Type B pancreatic cell (in vitro differentiated cells): ENCODE data around the gene LGR5. TPM values are rescaled to one million over a fixed set of nuclear protein-coding genes. Genes with fewer than 3 reads are reported as not detected.
"Not testable (repeated sequence)": the region's sequence is repeated elsewhere in the genome, so short reads cannot be mapped to it uniquely, and the experiment has no call there.

Experiments used
- DNase-seq: peaks from one replicate; pipeline ENCODE4 v3.0.0; 2021; ENCODE audit warnings: mixed read lengths; ENCODE audit not compliant: unreplicated experiment; ENCODE audit errors: extremely low spot score
- H3K27ac Mint-ChIP-seq: 2 replicates; pipeline ENCODE4 v1.8.0; 2021; ENCODE audit warnings: mild to moderate bottlenecking, mixed read lengths
- H3K27me3 Mint-ChIP-seq: 2 replicates; pipeline ENCODE4 v1.8.0; 2021; ENCODE audit warnings: mixed read lengths
- H3K36me3 Mint-ChIP-seq: 2 replicates; pipeline ENCODE4 v1.8.0; 2021; ENCODE audit warnings: mixed read lengths
- H3K4me1 Mint-ChIP-seq: one replicate; pipeline ENCODE4 v1.8.0; 2021; ENCODE audit warnings: mixed read lengths; ENCODE audit not compliant: unreplicated experiment
- H3K4me3 Mint-ChIP-seq: 2 replicates; pipeline ENCODE4 v1.8.0; 2021; ENCODE audit warnings: mild to moderate bottlenecking, mixed read lengths
- H3K9me3 Mint-ChIP-seq: 2 replicates; pipeline ENCODE4 v1.8.0; 2021; ENCODE audit warnings: mixed read lengths
- total RNA-seq: library from RNA; stranded (reverse); gene quantifications from 2 replicates; pipeline ENCODE4 v1.2.1, GENCODE V29; 2021; ENCODE audit warnings: low replicate concordance
- TF ChIP-seq, protein P1 (sequence below): fragments of 200-600 bp; sonication (generic); conservative IDR thresholded peaks from 2 replicates; pipeline ENCODE4 v1.5.0; 2021; ENCODE audit warnings: antibody characterized with exemption, mild to moderate bottlenecking

The LGR5 gene
- total RNA-seq, 1 donor from 2014 or later, result 7.9 TPM

DNA sequence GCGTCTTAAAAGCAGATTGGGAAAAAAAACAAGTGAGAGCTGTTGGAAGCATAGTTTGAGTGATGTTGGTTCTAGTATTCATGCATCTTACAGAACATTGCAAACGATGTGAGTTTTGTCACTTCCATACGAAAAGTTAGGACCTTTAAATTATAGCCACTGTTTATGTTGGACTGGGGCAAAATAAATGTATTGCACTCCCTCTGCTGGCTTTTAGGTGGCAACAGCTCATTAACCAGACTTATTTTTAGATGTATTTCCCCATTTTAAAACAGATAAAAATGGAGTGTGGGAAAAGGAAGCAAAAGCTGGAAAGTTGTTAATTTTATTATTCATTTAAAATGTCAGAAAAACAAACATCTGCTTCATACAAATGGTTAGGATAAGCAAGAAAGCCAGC is 111.9 kb downstream of the LGR5 start:
- Mint-ChIP-seq H3K36me3 (no peaks in the 10 kb centered on the region), H3K4me1 (peaks cover 6% of the 10 kb centered on the region), H3K4me3 (no peak overlapping the region), H3K27ac (no peak overlapping the region), H3K9me3 (no peaks in the 10 kb centered on the region), H3K27me3 (no peaks in the 10 kb centered on the region)
- TF ChIP-seq, protein P1, sequence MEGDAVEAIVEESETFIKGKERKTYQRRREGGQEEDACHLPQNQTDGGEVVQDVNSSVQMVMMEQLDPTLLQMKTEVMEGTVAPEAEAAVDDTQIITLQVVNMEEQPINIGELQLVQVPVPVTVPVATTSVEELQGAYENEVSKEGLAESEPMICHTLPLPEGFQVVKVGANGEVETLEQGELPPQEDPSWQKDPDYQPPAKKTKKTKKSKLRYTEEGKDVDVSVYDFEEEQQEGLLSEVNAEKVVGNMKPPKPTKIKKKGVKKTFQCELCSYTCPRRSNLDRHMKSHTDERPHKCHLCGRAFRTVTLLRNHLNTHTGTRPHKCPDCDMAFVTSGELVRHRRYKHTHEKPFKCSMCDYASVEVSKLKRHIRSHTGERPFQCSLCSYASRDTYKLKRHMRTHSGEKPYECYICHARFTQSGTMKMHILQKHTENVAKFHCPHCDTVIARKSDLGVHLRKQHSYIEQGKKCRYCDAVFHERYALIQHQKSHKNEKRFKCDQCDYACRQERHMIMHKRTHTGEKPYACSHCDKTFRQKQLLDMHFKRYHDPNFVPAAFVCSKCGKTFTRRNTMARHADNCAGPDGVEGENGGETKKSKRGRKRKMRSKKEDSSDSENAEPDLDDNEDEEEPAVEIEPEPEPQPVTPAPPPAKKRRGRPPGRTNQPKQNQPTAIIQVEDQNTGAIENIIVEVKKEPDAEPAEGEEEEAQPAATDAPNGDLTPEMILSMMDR, result peak; percentile 69
- DNase-seq, result no peak

DNA sequence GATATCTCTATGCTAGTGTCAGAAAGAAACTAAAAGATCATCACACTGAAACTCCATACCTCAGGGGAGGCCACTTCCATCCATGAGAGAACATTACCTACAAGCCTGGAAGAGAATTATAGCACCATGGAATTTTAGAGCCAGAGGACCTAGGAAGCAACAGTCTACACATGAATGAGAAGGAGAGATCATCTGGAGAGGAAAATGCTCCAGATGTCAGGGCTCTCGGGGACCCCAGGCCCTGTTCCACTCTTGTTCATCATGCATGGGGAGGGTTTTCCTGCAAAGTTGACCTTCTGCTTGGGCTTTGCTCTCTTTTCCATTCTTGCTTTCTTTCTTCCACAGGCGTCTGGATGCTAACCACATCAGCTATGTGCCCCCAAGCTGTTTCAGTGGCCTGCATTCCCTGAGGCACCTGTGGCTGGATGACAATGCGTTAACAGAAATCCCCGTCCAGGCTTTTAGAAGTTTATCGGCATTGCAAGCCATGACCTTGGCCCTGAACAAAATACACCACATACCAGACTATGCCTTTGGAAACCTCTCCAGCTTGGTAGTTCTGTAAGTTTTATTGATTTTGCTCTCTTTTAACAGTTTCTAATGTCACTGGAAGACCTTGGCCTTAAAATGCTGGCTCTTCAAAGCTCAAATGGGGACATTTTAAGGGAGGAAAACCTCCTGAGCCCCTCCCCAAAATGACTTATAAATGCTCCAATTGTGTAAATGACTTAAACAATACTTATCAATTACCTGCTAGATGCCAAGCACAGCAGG is 113.3 kb downstream of the LGR5 start:
- peaks cover 6% of the 10 kb centered on the region for H3K4me1 Mint-ChIP-seq
- H3K27ac Mint-ChIP-seq, result no peak overlapping the region
- H3K27me3 Mint-ChIP-seq, result no peaks in the 10 kb centered on the region

DNA sequence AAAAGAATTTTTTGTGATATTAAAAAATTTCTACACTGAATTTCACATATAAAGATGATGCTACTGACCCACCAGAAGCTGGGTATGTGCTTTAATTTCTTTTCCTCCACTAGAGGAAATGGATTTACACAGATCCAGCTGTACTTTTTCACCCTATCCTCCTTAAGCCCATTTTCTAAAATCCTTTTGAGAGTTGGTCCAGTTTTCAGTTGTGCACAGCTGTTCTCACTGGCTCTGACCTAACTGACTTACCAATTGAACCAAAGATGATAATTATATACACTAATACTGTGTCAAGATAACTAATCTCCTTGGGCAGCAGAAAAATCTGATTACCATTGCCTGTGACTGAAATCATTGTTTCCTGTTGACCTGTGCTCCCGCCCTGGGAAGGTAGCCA is 115.6 kb downstream of the LGR5 start:
- no peaks in the 10 kb centered on the region for H3K36me3 Mint-ChIP-seq
- DNase-seq, result no peak
- peaks cover 3% of the 10 kb centered on the region for H3K4me1 Mint-ChIP-seq
- TF ChIP-seq, protein P1, result no peak
- no peak overlapping the region for H3K27ac Mint-ChIP-seq
- no peaks in the 10 kb centered on the region for H3K27me3 Mint-ChIP-seq
- H3K4me3 Mint-ChIP-seq, result no peak overlapping the region
- H3K9me3 Mint-ChIP-seq, result no peaks in the 10 kb centered on the region

More for the DNA sequence above, 113.3 kb downstream of the LGR5 start:
- no peak for DNase-seq
- Mint-ChIP-seq H3K9me3 (no peaks in the 10 kb centered on the region), H3K36me3 (no peaks in the 10 kb centered on the region), H3K4me3 (no peak overlapping the region)
- TF ChIP-seq, protein P1, result no peak

DNA sequence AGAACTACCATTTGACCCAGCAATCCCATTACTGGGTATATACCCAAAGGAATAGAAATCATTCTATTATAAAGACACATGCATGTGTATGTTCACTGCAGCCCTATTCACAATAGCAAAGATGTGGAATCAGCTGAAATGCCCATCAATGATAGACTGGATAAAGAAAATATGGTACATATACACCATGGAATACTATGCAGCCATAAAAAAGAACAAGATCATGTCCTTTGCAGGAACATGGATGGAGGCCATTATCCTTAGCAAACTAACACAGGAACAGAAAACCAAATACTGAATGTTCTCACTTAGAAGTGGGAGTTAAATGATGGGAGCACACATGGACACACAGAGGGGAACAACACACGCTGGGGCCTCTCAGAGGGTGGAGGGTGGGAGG is 116.2 kb downstream of the LGR5 start:
- DNase-seq, H3K27me3 Mint-ChIP-seq, H3K27ac Mint-ChIP-seq, H3K4me1 Mint-ChIP-seq, H3K4me3 Mint-ChIP-seq, H3K36me3 Mint-ChIP-seq, H3K9me3 Mint-ChIP-seq: not testable (repeated sequence)

DNA sequence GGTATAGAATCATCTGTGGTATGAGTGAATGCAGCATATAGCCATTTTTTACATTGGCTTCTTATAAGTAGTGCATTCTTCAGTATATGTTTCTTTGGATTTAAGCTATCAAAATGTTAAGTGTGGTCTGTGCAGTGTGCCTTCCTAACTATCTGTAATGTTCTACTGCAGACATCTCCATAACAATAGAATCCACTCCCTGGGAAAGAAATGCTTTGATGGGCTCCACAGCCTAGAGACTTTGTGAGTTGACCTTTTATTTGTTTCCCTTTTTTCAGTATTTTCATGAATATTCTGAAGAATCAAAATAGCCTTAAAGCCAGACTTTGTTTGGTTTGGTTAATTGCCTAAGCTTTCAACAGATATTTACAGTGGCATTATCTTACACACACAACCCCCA is 116.8 kb downstream of the LGR5 start:
- TF ChIP-seq, protein P1, result no peak
- no peak overlapping the region for H3K27ac Mint-ChIP-seq
- no peak for DNase-seq

DNA sequence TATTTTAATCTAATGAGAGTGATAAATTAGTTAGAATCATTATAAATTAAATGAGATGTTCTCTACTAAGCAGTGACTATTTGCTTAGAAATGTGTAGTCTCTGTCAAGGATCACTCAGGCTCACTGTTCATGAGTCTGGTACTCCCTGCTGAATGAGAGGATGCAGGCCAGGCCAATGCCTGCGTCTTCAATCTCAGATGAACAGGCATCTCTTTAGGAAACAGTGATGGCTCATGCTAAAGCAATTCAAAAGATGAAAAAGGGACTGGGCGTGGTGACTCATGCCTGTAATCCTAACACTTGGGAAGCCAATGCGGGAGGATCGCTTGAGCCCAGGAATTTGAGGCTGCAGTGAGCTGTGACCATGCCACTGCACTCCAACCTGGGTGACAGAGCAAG is 117.3 kb downstream of the LGR5 start:
- no peaks in the 10 kb centered on the region for H3K27me3 Mint-ChIP-seq
- DNase-seq, result no peak
- H3K36me3 Mint-ChIP-seq, result no peaks in the 10 kb centered on the region
- H3K4me1 Mint-ChIP-seq, result no peaks in the 10 kb centered on the region
- H3K9me3 Mint-ChIP-seq, result no peaks in the 10 kb centered on the region
- no peak overlapping the region for H3K4me3 Mint-ChIP-seq
- TF ChIP-seq, protein P1, result no peak
- H3K27ac Mint-ChIP-seq, result no peak overlapping the region

More for the DNA sequence above, 116.8 kb downstream of the LGR5 start:
- peaks cover under 1% of the 10 kb centered on the region for H3K4me1 Mint-ChIP-seq
- no peak overlapping the region for H3K4me3 Mint-ChIP-seq
- no peaks in the 10 kb centered on the region for H3K27me3 Mint-ChIP-seq
- no peaks in the 10 kb centered on the region for H3K36me3 Mint-ChIP-seq
- H3K9me3 Mint-ChIP-seq, result no peaks in the 10 kb centered on the region
